Measurements from ENCODE around the gene LSM7. TPM values are rescaled to one million over a fixed set of nuclear protein-coding genes. Genes with fewer than 3 reads are reported as not detected.
"Not testable (repeated sequence)": the region's sequence is repeated elsewhere in the genome, so short reads cannot be mapped to it uniquely, and the experiment has no call there.

Gene LSM7
- total and polyA plus RNA-seq, 5 donors from 2014 or later, result 83.9 to 187 (median 162) TPM

- Mint-ChIP-seq H3K9me3 (no peaks in the 10 kb centered on the region), H3K4me3 (no peak overlapping the region), H3K4me1 (no peaks in the 10 kb centered on the region), H3K36me3 (no peaks in the 10 kb centered on the region), H3K27ac (no peak overlapping the region), H3K27me3 (no peaks in the 10 kb centered on the region)
- no peaks in the 10 kb centered on the region for H3K27me3 ChIP-seq (ENCODE audit: control insufficient read depth, insufficient read depth, low read length)
- DNase-seq, result no peak
- H3K4me1 ChIP-seq (ENCODE audit: control insufficient read depth, insufficient read depth, low read length, poor library complexity, severe bottlenecking), result no peaks in the 10 kb centered on the region
- H3K9me3 ChIP-seq (ENCODE audit: control insufficient read depth in 2 of 2, low read length in 2 of 2), result no peaks in the 10 kb centered on the region
- H3K4me3 ChIP-seq (ENCODE audit: low read depth, low read length), result no peak overlapping the region
- no peak overlapping the region for H3K27ac ChIP-seq (ENCODE audit: insufficient read depth, low read length, poor library complexity, severe bottlenecking)
- ATAC-seq (ENCODE audit: low read depth in 2 of 2), result no peak
- H3K36me3 ChIP-seq (ENCODE audit: control insufficient read depth, insufficient read depth, low read length), result no peaks in the 10 kb centered on the region
Observed at GRCh38 chr19:2353159-2353886, 24.9 kb upstream of the LSM7 start.

- H3K36me3 Mint-ChIP-seq, result no peaks in the 10 kb centered on the region
- H3K27me3 Mint-ChIP-seq, result no peaks in the 10 kb centered on the region
Observed at GRCh38 chr19:2352121-2352520, 23.7 kb upstream of the LSM7 start.

GRCh38 chr19:2351591-2351990 lies 23.2 kb upstream of the LSM7 start:
- Histone ChIP-seq H3K4me1 (ENCODE audit: control insufficient read depth, insufficient read depth, low read length, poor library complexity, severe bottlenecking) (no peaks in the 10 kb centered on the region), H3K9me3 (ENCODE audit: control insufficient read depth in 2 of 2, low read length in 2 of 2) (no peaks in the 10 kb centered on the region), H3K27ac (ENCODE audit: insufficient read depth, low read length, poor library complexity, severe bottlenecking) (no peak overlapping the region), H3K27me3 (ENCODE audit: control insufficient read depth, insufficient read depth, low read length) (no peaks in the 10 kb centered on the region), H3K4me3 (ENCODE audit: low read depth, low read length) (no peak overlapping the region), H3K36me3 (ENCODE audit: control insufficient read depth, insufficient read depth, low read length) (no peaks in the 10 kb centered on the region)
- no peak for DNase-seq
- Mint-ChIP-seq H3K27me3 (no peaks in the 10 kb centered on the region), H3K27ac (no peak overlapping the region), H3K4me1 (no peaks in the 10 kb centered on the region), H3K9me3 (no peaks in the 10 kb centered on the region), H3K36me3 (no peaks in the 10 kb centered on the region), H3K4me3 (no peak overlapping the region)
- no peak for ATAC-seq (ENCODE audit: low read depth in 2 of 2)

More at GRCh38 chr19:2352121-2352520, 23.7 kb upstream of the LSM7 start:
- no peaks in the 10 kb centered on the region for H3K36me3 ChIP-seq (ENCODE audit: control insufficient read depth, insufficient read depth, low read length)
- Mint-ChIP-seq H3K9me3 (no peaks in the 10 kb centered on the region), H3K4me1 (no peaks in the 10 kb centered on the region), H3K4me3 (no peak overlapping the region), H3K27ac (no peak overlapping the region)
- ATAC-seq (ENCODE audit: low read depth in 2 of 2) (no peak), DNase-seq (no peak)
- H3K9me3 ChIP-seq (ENCODE audit: control insufficient read depth in 2 of 2, low read length in 2 of 2), result no peaks in the 10 kb centered on the region
- H3K27me3 ChIP-seq (ENCODE audit: control insufficient read depth, insufficient read depth, low read length), result no peaks in the 10 kb centered on the region
- no peak overlapping the region for H3K27ac ChIP-seq (ENCODE audit: insufficient read depth, low read length, poor library complexity, severe bottlenecking)
- no peak overlapping the region for H3K4me3 ChIP-seq (ENCODE audit: low read depth, low read length)
- H3K4me1 ChIP-seq (ENCODE audit: control insufficient read depth, insufficient read depth, low read length, poor library complexity, severe bottlenecking), result no peaks in the 10 kb centered on the region

DNA sequence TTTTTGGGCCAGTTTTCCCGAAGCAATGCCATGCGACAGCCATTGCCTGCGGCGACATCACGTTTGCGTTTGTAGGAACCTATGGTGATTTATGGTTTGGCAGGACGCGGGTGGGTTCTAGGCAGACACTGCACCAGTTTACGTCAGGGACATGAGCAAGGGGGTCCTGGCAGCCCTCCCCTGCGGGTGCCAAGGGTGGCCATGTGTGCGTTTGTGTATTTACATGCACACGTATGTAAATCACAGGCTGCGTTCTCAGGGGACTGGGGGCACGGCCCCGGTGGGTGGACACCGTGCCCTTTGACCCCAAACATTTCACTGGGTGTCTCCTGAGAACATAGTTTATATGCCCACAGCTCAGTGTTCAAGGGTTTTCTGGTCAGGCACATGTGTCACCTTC lies 22.3 kb upstream of the LSM7 start:
- DNase-seq (no peak), ATAC-seq (ENCODE audit: low read depth in 2 of 2) (no peak)
- Histone ChIP-seq H3K9me3 (ENCODE audit: control insufficient read depth in 2 of 2, low read length in 2 of 2) (no peaks in the 10 kb centered on the region), H3K27ac (ENCODE audit: insufficient read depth, low read length, poor library complexity, severe bottlenecking) (no peak overlapping the region), H3K4me1 (ENCODE audit: control insufficient read depth, insufficient read depth, low read length, poor library complexity, severe bottlenecking) (no peaks in the 10 kb centered on the region), H3K36me3 (ENCODE audit: control insufficient read depth, insufficient read depth, low read length) (no peaks in the 10 kb centered on the region), H3K27me3 (ENCODE audit: control insufficient read depth, insufficient read depth, low read length) (no peaks in the 10 kb centered on the region), H3K4me3 (ENCODE audit: low read depth, low read length) (no peak overlapping the region)
- Mint-ChIP-seq H3K27ac (no peak overlapping the region), H3K9me3 (no peaks in the 10 kb centered on the region), H3K4me3 (no peak overlapping the region), H3K27me3 (no peaks in the 10 kb centered on the region), H3K4me1 (peaks cover 0 to 2% (median 0%) of the 10 kb centered on the region in 4 donors), H3K36me3 (peaks cover 3% of the 10 kb centered on the region)

- ATAC-seq (ENCODE audit: low read depth in 2 of 2); DNase-seq; H3K36me3 Mint-ChIP-seq; H3K4me3 ChIP-seq (ENCODE audit: low read depth, low read length); H3K4me1 ChIP-seq (ENCODE audit: control insufficient read depth, insufficient read depth, low read length, poor library complexity, severe bottlenecking); H3K9me3 ChIP-seq (ENCODE audit: control insufficient read depth in 2 of 2, low read length in 2 of 2); H3K9me3 Mint-ChIP-seq; H3K27ac ChIP-seq (ENCODE audit: insufficient read depth, low read length, poor library complexity, severe bottlenecking); H3K36me3 ChIP-seq (ENCODE audit: control insufficient read depth, insufficient read depth, low read length); H3K4me3 Mint-ChIP-seq; H3K4me1 Mint-ChIP-seq; H3K27me3 ChIP-seq (ENCODE audit: control insufficient read depth, insufficient read depth, low read length); H3K27me3 Mint-ChIP-seq; H3K27ac Mint-ChIP-seq: not testable (repeated sequence)
Observed at GRCh38 chr19:2349818-2350217, 21.4 kb upstream of the LSM7 start.

DNA sequence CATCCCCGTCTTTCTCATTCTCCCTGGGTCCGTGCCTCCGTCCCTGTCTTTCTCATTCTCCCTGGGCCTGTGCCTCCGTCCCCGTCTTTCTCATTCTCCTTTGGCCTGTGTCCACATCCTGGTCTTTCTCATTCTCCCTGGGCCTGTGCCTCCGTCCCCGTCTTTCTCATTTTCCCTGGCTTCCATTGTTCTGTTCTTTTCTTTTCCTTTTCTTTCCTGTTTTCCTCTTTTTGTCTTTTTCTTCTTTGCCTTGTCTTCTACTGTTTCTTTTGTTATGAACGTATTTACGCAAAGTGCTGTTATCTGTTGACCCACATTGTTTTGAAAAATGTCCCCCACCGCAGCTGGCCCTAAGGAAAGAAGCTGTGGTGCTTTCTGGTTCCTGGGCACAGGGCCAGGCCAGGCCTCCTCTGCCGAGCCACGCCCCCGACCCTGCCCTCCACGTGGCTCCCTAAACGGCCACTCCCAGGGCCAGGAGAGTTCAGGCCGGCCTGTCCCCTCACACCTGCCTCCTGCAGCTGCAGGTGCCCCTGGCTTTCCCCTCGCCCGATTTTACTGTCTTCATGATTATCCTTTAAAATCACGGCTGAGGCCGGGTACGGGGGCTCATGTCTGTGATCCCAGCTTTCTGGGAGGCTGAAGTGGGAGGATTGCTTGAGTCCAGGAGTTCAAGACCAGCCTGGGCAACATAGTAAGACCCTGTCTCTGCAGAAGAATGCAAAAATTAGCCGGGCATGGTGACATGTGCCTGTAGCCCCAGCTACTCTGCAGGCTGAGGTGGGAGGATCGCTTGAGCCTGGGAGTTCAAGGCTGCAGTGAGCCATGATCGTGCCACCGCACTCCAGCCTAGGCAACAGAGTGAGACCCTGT lies 17.6 kb upstream of the LSM7 start:
- DNase-seq (no peak), ATAC-seq (ENCODE audit: low read depth in 2 of 2) (no peak)
- no peak overlapping the region for H3K4me3 Mint-ChIP-seq
- Histone ChIP-seq H3K9me3 (ENCODE audit: control insufficient read depth in 2 of 2, low read length in 2 of 2) (no peaks in the 10 kb centered on the region), H3K27me3 (ENCODE audit: control insufficient read depth, insufficient read depth, low read length) (no peaks in the 10 kb centered on the region), H3K36me3 (ENCODE audit: control insufficient read depth, insufficient read depth, low read length) (no peaks in the 10 kb centered on the region), H3K27ac (ENCODE audit: insufficient read depth, low read length, poor library complexity, severe bottlenecking) (no peak overlapping the region), H3K4me3 (ENCODE audit: low read depth, low read length) (no peak overlapping the region), H3K4me1 (ENCODE audit: control insufficient read depth, insufficient read depth, low read length, poor library complexity, severe bottlenecking) (no peaks in the 10 kb centered on the region)
- peak overlapping the region in 1 of 3 donors; percentile 84 for H3K27ac Mint-ChIP-seq
- H3K4me1 Mint-ChIP-seq, result peaks cover 0 to 3% (median 0%) of the 10 kb centered on the region in 4 donors
- no peaks in the 10 kb centered on the region for H3K9me3 Mint-ChIP-seq
- H3K36me3 Mint-ChIP-seq, result peaks cover 4% of the 10 kb centered on the region
- no peaks in the 10 kb centered on the region for H3K27me3 Mint-ChIP-seq

DNA sequence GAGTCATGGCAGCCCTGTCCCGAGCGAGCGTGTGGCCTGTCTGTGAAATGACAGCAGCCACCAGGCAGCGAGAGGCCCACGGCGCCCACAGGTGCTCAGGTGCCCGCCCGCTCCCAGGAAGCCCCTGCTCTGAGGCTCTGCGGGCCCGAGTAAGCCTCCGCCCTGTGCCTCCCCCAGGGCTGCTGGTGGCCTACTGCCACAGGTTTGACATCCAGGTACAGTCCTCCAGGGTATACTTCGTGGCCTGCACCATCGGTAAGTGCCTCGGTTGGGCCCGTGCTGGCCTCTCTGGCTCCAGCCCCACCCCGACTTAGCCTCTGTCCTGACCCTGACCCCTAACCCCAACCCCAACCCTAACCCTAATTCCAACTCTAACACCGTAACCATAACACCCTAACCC lies 16.7 kb upstream of the LSM7 start:
- Histone ChIP-seq H3K27me3 (ENCODE audit: control insufficient read depth, insufficient read depth, low read length) (no peaks in the 10 kb centered on the region), H3K4me1 (ENCODE audit: control insufficient read depth, insufficient read depth, low read length, poor library complexity, severe bottlenecking) (no peaks in the 10 kb centered on the region), H3K9me3 (ENCODE audit: control insufficient read depth in 2 of 2, low read length in 2 of 2) (no peaks in the 10 kb centered on the region), H3K27ac (ENCODE audit: insufficient read depth, low read length, poor library complexity, severe bottlenecking) (no peak overlapping the region), H3K4me3 (ENCODE audit: low read depth, low read length) (no peak overlapping the region), H3K36me3 (ENCODE audit: control insufficient read depth, insufficient read depth, low read length) (no peaks in the 10 kb centered on the region)
- no peaks in the 10 kb centered on the region for H3K27me3 Mint-ChIP-seq
- H3K9me3 Mint-ChIP-seq, result no peaks in the 10 kb centered on the region
- no peak for DNase-seq
- H3K4me1 Mint-ChIP-seq, result peaks cover 0 to 3% (median 0%) of the 10 kb centered on the region in 4 donors
- ATAC-seq (ENCODE audit: low read depth in 2 of 2), result no peak
- peaks cover 4% of the 10 kb centered on the region for H3K36me3 Mint-ChIP-seq
- H3K4me3 Mint-ChIP-seq, result no peak overlapping the region
- no peak overlapping the region for H3K27ac Mint-ChIP-seq

Measured in CD4-positive, CD25-positive, alpha-beta regulatory T cell (primary cell).